Upper lobe of left lung (tissue), 4 donors: Measurements from ENCODE around the gene TGM4.

Experiments used
- EP300 ChIP-seq, 4 donors: sonication (generic); formaldehyde crosslinking; IDR thresholded peaks; one replicate each; pipeline ENCODE4 v1.5.1; 2017; ENCODE audit warnings: antibody characterized with exemption in 4 of 4, control low read depth in 2 of 4
- POLR2A ChIP-seq, 4 donors: fragments of 450-650 bp; IDR thresholded peaks; one replicate each; pipeline ENCODE4 v1.5.1; 2016 to 2017; ENCODE audit warnings: antibody characterized with exemption in 4 of 4, mild to moderate bottlenecking in 2 of 4
- TF ChIP-seq, protein P1 (sequence below), 6 experiments: fragments of 450-650 bp in 4 of 6; fragments of 200-600 bp in 2 of 6; sonication (generic) in 2 of 6; IDR thresholded peaks; one replicate each; pipeline ENCODE4 v1.5.1; 2016 to 2019; ENCODE audit warnings: antibody characterized with exemption in 6 of 6

DNA sequence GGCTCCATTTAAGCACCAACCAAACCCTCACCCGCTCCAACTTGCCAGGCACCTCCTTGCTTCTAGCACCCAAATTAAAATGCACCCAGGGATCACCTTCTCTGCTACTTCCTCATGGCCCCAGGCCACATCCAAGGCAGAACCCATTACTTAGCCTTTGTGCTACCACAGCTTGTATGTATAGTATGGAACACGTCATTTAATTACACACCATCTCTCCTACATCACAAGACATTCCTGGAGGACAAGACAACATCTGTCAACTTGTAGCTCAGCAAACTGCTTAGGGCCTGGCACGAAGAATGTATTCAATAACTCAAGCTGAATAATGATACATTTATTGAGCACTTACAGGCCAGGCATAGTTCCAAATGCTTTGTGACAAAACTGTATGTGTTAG, 78.3 kb downstream of the TGM4 start:
- TF ChIP-seq, protein P1, sequence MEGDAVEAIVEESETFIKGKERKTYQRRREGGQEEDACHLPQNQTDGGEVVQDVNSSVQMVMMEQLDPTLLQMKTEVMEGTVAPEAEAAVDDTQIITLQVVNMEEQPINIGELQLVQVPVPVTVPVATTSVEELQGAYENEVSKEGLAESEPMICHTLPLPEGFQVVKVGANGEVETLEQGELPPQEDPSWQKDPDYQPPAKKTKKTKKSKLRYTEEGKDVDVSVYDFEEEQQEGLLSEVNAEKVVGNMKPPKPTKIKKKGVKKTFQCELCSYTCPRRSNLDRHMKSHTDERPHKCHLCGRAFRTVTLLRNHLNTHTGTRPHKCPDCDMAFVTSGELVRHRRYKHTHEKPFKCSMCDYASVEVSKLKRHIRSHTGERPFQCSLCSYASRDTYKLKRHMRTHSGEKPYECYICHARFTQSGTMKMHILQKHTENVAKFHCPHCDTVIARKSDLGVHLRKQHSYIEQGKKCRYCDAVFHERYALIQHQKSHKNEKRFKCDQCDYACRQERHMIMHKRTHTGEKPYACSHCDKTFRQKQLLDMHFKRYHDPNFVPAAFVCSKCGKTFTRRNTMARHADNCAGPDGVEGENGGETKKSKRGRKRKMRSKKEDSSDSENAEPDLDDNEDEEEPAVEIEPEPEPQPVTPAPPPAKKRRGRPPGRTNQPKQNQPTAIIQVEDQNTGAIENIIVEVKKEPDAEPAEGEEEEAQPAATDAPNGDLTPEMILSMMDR (IDR thresholded peaks at IDR 0.05): no peak
- TF ChIP-seq POLR2A (IDR thresholded peaks at IDR 0.05) (no peak), EP300 (IDR thresholded peaks at IDR 0.05) (no peak)
